GM12801 (cell line): ENCODE measurements around the gene PLD2.

Experiments used
- TF ChIP-seq, protein P1 (sequence below): IDR thresholded peaks from one replicate; pipeline ENCODE4 v1.5.1; 2011; ENCODE audit warnings: control low read depth; ENCODE audit not compliant: insufficient read length; ENCODE audit errors: extremely low read depth

PLD2 gene

DNA sequence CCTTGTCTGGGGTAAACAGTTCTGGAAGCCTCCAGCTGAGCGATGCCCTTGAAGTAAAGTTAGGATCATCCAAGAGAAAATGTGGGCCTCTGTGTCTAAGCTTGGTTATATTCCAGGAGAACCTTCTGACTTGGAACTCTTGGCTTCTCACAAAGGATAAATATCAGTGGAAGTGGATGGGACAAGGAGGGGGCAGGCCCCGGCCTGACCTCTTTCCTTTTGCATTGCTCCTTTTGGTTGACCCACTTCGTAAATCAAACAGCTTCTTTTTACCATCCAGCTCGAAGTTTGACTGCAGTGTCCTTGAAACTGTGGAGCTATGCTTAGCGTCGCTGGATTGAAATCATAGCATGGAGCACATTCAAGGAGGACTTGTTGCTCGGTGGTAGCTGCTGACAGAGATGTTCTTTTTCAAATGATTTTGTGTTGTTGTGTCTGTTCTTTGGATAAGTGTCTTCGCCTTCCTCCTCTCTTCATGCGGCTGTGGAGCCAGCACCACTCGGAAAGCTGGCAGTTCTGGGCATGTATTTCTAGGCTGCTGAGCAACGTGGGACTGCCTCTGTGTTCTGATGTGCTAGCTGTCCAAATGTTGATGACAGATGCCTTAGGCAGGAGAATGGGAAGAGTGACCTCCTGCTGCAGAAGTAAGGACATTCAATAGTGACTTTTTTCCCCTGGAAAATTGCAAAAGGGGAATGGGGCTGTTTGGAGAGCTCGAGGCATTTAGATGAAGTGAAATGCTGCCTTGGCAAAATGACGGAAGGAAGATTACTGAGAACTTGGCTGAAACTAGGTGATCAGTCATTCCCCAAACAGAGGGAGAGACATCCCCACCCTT lies 30.7 kb downstream of the PLD2 start:
- TF ChIP-seq, protein P1, sequence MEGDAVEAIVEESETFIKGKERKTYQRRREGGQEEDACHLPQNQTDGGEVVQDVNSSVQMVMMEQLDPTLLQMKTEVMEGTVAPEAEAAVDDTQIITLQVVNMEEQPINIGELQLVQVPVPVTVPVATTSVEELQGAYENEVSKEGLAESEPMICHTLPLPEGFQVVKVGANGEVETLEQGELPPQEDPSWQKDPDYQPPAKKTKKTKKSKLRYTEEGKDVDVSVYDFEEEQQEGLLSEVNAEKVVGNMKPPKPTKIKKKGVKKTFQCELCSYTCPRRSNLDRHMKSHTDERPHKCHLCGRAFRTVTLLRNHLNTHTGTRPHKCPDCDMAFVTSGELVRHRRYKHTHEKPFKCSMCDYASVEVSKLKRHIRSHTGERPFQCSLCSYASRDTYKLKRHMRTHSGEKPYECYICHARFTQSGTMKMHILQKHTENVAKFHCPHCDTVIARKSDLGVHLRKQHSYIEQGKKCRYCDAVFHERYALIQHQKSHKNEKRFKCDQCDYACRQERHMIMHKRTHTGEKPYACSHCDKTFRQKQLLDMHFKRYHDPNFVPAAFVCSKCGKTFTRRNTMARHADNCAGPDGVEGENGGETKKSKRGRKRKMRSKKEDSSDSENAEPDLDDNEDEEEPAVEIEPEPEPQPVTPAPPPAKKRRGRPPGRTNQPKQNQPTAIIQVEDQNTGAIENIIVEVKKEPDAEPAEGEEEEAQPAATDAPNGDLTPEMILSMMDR: no peak

DNA sequence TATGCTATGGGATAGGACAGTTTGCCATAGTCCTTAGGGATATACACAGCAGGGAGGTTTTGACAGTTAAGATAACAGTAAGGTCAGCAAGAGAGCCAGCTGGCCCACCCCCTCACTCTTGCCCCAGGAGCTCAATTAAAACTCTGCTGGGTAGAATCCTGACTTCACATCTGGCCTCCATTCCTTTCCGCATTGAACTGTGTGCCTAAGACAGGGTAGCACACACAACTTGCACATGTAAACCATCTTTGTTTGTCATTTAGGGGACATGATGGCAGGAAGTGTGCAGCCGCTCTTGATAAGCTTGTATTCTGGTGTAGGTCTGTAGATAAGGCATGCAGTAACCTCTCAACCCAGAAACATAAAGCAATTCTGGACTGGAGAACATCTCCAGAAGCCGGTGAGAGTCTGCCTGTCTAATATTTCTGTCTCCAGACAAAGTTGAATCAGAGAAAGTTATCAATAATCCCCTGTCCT lies 31.4 kb downstream of the PLD2 start:
- TF ChIP-seq, protein P1: no peak

DNA sequence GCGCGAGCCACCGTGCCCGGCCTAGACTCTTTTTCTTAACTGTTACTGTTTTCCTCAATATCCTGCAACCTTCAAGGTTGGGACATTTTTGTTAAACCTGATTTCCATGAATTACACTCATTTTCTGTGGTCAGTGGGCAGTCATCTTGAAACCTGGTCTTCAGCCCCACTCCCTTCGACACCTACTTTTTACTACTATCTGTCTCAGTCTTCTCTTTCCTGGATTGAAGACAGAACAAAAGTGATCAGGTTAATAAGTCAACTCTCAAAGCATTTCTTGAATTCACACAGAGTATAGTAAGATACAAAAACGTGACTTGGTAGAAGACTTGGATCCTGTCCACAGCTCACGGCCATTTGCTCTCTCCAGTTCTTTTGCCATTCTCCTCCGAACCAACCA lies 32.3 kb downstream of the PLD2 start:
- TF ChIP-seq, protein P1: no peak

DNA sequence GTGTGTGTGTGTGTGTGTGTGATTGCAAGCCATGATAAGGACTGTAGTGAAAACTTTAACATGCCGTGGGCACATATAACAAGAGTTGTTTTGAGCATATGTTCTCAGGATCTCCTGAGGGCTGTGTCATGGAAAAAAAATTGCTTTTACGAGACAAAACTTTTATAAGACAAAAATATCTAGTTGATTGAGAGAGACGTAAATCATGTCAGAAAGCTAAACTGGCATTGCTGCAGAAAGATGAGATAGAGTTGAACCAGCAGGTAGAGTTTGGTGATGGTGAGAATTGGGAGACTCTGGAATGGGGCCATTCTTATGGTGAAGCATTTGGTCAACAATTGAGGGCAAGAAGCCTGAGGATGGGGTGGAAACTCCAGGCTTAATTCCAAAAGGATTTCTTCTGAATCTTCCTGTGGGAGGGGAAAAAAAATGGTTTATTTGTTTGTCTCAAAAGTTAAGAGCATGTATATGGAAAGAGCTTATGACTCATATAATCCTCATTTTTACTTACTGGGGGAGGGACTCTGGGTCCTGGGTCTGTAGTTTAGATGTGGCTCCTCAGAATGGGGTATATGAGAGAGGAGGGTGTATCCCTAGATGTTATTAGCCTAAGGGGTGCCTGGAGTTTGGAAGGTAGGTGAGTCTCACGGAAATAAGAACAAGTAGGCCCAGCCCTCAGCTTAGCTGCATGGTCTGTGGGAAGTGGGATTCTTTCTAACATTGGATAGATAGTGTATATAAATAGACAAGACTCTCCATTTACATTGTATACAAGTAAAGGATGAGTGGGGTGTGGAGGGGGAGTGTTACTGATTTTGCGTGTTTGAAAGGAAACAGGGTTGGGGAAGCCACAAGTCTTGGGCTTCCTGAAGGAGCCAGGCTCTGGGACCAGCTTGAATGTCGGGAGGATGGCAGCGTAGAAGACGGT lies 33.3 kb downstream of the PLD2 start:
- TF ChIP-seq, protein P1: no peak

DNA sequence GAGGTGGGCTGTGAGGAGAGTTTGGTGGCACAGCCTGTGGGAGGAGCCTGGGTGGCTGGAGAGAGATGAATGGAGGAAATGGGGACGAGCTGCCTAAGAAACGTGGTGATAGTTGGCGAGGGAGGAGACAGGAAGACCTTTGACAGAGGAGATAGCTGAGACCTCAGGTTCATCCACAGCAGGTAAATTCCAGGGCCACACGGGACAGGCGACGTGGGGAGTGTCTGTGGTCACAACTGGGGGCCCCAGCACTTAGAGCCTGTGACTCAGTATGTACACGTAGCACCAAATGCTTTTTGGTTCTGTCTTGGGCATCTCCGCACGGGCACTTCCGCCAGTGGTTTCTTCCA lies 33.9 kb downstream of the PLD2 start:
- TF ChIP-seq, protein P1: no peak

DNA sequence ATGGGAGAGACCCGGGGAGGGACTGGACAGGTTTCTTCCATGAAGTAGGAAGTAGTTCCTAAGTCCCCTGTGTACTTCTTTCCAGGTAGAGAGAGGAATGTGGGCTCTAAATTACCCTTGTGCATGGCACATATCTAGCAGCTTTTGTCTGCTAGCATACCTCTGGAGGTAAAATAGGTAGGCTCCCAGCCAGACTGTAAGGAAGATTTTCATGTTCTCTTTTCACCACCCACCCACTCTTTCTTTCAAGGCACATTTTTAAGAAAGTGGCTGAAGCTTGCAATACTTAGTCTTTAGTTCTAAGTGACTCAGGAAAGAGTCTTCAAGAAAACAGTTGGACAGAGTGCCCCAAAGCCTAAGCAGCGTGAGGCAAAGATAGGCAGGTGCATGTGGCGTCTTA lies 35.4 kb downstream of the PLD2 start:
- TF ChIP-seq, protein P1: no peak

DNA sequence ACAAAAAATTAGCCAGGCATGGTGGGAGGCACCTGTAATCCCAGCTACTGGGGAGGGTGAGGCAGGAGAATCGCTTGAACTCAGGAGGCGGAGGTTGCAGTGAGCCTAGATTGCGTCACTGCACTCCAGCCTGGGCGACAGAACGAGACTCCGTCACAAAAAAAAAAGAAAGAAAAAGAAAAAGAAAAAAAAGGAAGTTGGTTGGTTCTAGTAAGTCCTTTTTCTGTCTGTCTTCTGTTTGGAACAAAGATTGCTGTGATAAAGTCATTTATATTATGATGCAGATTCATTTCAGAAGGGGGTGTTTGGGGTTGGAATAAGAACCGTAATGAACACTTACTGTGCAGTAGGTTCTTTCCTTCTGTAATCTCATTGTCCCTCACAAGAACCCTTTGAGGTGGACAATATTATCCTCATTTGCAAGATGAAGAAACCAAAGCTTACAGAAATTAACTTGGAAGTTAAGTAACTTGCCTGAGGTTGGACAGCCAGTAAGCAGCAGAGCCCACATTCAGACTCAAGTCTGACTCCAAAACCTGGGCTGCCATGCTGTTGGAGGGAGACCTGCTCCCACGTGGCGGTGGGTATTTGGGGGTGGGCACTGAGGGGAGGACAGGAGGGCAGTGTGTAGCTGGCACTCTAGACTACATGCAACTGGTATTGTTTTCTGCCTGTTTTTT lies 36.5 kb downstream of the PLD2 start:
- TF ChIP-seq, protein P1: no peak
